K562 (cell line): Measurements from ENCODE around the gene HYAL1.

Experiments
- E2F3 ChIP-seq: fragments of 250-450 bp; sonication (Bioruptor Pico); IDR thresholded peaks from 2 replicates; pipeline ENCODE4 v1.4.0; 2020; ENCODE audit warnings: mild to moderate bottlenecking
- HOXB6 ChIP-seq: fragments of 250-450 bp; sonication (Bioruptor Pico); IDR thresholded peaks from 2 replicates; pipeline ENCODE4 v1.5.1; 2022; ENCODE audit warnings: mild to moderate bottlenecking, borderline replicate concordance
- KLF16 ChIP-seq: IDR thresholded peaks from 2 replicates; pipeline ENCODE4 v1.6.1; 2016; ENCODE audit warnings: antibody characterized with exemption
- NR4A1 ChIP-seq, 2 experiments: fragments of 250-450 bp in 1 of 2; fragments of 450-650 bp in 1 of 2; sonication (Bioruptor Pico) in 1 of 2; IDR thresholded peaks; 2 replicates each; pipeline versions ENCODE4 v1.4.0 to v1.6.1; 2016 to 2020; ENCODE audit warnings: mild to moderate bottlenecking in 2 of 2, missing compliant biosample characterization in 1 of 2, missing genetic modification characterization in 1 of 2, moderate library complexity in 1 of 2
- POLR2AphosphoS5 ChIP-seq: IDR thresholded peaks from 2 replicates; pipeline ENCODE4 v1.6.1; 2011; ENCODE audit warnings: mild to moderate bottlenecking, low read depth, low read length, moderate library complexity; ENCODE audit not compliant: control insufficient read depth, insufficient read depth
- SMARCE1 ChIP-seq: fragments of 450-650 bp; IDR thresholded peaks from 2 replicates; pipeline ENCODE4 v1.7.1; 2016; ENCODE audit warnings: mild to moderate bottlenecking
- ZFP1 ChIP-seq: fragments of 450-650 bp; formaldehyde crosslinking; IDR thresholded peaks from 2 replicates; pipeline ENCODE4 v1.4.0; 2020; ENCODE audit warnings: mild to moderate bottlenecking, mixed read lengths
- ZNF785 ChIP-seq: fragments of 250-450 bp; sonication (Bioruptor Pico); IDR thresholded peaks from 2 replicates; pipeline ENCODE4 v1.4.0; 2020; ENCODE audit warnings: mild to moderate bottlenecking
- TF ChIP-seq, protein P1 (sequence below): sonication (generic); formaldehyde crosslinking; IDR thresholded peaks from 2 replicates; pipeline ENCODE4 v1.9.0; 2022; ENCODE audit warnings: mild to moderate bottlenecking, missing genetic modification reagents
- TF ChIP-seq, protein P2 (sequence below), 3 experiments: IDR thresholded peaks in 2 of 3; conservative IDR thresholded peaks in 1 of 3; 2 replicates each; pipeline ENCODE4 v1.5.1; 2011 to 2012; ENCODE audit warnings: low read length in 3 of 3, mild to moderate bottlenecking in 3 of 3, control low read depth in 2 of 3, improper control_type of control experiment in 1 of 3, inconsistent platforms in 1 of 3, low read depth in 1 of 3, mixed read lengths in 1 of 3, moderate library complexity in 1 of 3; ENCODE audit not compliant: insufficient read depth in 2 of 3
- TF ChIP-seq, protein P3 (sequence below): fragments of 250-450 bp; sonication (Bioruptor Pico); IDR thresholded peaks from 2 replicates; pipeline ENCODE4 v1.8.0; 2021; ENCODE audit warnings: moderate library complexity, mild to moderate bottlenecking, inconsistent platforms

DNA sequence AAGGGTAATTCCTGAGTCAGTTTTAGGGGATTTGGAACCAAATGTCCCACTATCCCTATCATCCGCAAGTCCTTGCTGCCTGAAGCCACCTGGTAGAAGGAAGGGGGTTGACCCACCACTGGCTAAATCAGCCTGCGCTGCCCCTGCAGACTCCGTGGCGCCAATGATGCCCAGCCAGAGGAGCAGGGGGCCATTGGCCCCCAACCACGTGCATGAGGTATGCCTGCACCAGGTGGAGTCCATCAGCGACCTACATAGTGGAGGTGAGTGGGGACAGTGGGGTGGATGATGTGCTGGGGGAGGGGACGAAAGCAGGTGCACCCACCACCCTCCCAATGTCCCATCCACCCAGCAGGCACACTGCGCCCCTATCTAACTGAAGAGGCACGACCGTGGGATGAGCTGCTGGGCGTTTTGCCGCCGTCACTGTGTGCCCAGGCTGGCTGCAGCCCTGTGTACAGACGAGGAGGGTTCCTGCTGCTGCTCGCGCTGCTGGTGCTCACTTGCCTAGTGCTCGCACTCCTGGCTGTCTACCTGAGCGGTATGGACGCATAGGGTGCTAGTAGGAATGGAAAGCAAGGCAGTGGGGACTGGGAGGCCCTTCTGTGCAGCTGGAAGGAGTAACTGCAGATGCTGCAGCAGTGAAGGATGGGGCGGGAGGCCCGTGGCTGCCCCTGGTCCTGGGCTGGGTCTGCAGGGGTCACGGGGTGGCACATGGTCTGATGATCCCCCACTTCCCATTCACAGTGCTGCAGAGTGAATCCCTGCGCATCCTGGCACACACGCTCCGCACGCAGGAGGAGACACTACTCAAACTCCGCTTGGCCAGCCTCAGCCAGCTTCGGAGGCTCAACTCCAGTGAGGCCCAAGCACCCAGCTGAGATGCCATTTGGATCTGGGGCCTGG lies 16.8 kb downstream of the HYAL1 start:
- no peak; the same call in 1 of the 2 replicates for TF ChIP-seq POLR2AphosphoS5
- no peak for TF ChIP-seq NR4A1 (CRISPR knock-in tag; IDR thresholded peaks at IDR 0.05)
- TF ChIP-seq NR4A1 (tag; IDR thresholded peaks at IDR 0.05), result no peak
- TF ChIP-seq, protein P1, sequence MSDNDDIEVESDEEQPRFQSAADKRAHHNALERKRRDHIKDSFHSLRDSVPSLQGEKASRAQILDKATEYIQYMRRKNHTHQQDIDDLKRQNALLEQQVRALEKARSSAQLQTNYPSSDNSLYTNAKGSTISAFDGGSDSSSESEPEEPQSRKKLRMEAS (CRISPR knock-in tag), result no peak
- TF ChIP-seq, protein P2, sequence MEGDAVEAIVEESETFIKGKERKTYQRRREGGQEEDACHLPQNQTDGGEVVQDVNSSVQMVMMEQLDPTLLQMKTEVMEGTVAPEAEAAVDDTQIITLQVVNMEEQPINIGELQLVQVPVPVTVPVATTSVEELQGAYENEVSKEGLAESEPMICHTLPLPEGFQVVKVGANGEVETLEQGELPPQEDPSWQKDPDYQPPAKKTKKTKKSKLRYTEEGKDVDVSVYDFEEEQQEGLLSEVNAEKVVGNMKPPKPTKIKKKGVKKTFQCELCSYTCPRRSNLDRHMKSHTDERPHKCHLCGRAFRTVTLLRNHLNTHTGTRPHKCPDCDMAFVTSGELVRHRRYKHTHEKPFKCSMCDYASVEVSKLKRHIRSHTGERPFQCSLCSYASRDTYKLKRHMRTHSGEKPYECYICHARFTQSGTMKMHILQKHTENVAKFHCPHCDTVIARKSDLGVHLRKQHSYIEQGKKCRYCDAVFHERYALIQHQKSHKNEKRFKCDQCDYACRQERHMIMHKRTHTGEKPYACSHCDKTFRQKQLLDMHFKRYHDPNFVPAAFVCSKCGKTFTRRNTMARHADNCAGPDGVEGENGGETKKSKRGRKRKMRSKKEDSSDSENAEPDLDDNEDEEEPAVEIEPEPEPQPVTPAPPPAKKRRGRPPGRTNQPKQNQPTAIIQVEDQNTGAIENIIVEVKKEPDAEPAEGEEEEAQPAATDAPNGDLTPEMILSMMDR (IDR thresholded peaks at IDR 0.05 in 2 of 3, conservative IDR thresholded peaks at IDR 0.05 in 1 of 3; ENCODE audit: insufficient read depth in 2 of 3, low read depth in 1 of 3, low read length in 3 of 3), result no peak
- TF ChIP-seq E2F3, result no peak
- TF ChIP-seq SMARCE1, result no peak
- TF ChIP-seq ZNF785 (CRISPR knock-in tag), result no peak
- no peak for TF ChIP-seq HOXB6
- TF ChIP-seq ZFP1 (CRISPR knock-in tag), result no peak
- TF ChIP-seq KLF16, result no peak
- TF ChIP-seq, protein P3, sequence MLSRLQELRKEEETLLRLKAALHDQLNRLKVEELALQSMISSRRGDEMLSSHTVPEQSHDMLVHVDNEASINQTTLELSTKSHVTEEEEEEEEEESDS, result no peak
